ENCODE data around the gene ZYX.
"Not testable (repeated sequence)": the region's sequence is repeated elsewhere in the genome, so short reads cannot be mapped to it uniquely, and the experiment has no call there.

ZYX gene

DNA sequence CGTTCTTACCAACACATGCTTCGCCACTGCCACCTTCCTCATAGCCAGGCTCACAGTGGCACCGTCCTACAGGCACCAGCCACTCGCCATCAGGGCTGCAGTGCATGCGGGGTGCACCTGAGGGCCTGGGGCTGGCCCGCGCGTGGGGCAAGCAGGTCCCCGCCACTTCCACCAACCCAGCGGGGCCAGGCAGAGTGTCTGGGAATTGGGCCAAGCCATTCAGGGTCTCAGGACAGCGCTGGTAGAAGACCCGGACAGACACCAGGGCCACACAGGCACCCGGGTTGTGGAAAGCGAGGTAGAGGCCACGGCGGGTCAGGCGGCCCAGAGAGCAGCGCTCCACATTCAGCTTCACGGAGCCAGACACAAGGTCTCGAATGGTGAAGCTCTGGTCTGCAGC lies 18.5 kb downstream of the ZYX start:
- H3K9me3 ChIP-seq (ENCODE audit: insufficient read depth, low read depth, low read length) = no peaks in the 10 kb centered on the region
- no peaks in the 10 kb centered on the region for H3K27me3 ChIP-seq (ENCODE audit: insufficient read depth, low read length)
- no peak overlapping the region for H3K27ac ChIP-seq (ENCODE audit: low read depth, low read length)
- 95% methylated on average over 20 of the region's 20 CpGs for WGBS
- 0 out of 2 replicates have a peak, but pooled peaks cover 3% of the 10 kb centered on the region for H3K4me1 ChIP-seq (ENCODE audit: insufficient read depth, low read length)
- peaks cover 90% of the 10 kb centered on the region for H3K36me3 ChIP-seq (ENCODE audit: insufficient read depth, low read length)
- no peak overlapping the region for H3K9ac ChIP-seq (ENCODE audit: low read depth, low read length)
- no peak overlapping the region for H3K4me3 ChIP-seq (ENCODE audit: low read length)

DNA sequence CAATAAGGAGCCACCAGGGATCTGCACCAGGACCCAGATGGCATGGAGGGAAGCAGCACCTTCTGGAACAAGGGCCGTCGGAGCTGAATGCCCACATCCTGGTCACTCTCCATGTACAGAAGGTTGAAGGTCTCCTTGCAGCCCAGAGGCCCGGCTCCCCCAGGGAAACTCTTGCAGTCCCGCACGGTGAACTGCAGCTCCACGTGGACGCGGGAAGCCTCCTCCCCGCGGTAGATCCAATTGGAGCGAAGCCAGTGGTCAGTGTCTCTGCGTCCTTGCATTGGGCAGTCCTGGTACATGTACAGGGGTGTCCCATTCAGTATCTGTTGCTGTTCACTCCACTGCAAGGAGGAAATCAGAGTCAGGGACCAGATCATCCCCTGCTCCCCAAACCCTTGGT lies 20.1 kb downstream of the ZYX start:
- Histone ChIP-seq H3K27me3 (ENCODE audit: insufficient read depth, low read length) (no peaks in the 10 kb centered on the region), H3K4me1 (ENCODE audit: insufficient read depth, low read length) (peaks cover 15% of the 10 kb centered on the region), H3K9me3 (ENCODE audit: insufficient read depth, low read depth, low read length) (no peaks in the 10 kb centered on the region), H3K36me3 (ENCODE audit: insufficient read depth, low read length) (peaks cover 82% of the 10 kb centered on the region), H3K9ac (ENCODE audit: low read depth, low read length) (no peak overlapping the region), H3K4me3 (ENCODE audit: low read length) (no peak overlapping the region), H3K27ac (ENCODE audit: low read depth, low read length) (no peak overlapping the region)
- whole genome bisulfite sequencing = 97% methylated on average over 12 of the region's 12 CpGs

DNA sequence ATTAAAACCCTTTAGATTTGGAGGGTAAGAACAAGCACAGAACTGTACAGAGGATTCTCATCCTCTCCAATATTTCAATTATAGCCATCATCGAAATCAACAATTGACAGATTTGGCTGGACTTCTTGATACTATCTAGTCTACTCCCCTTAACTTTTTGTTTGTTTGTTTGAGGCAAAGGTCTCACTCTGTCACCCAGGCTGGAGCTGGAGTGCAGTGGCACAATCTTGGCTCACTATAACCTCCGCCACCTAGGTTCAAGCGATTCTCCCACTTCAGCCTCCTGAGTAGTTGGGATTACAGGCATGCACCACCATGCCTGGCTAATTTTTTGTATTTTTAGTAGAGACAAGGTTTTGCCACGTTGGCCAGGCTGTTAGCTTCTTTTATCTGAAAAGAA lies 21.1 kb downstream of the ZYX start:
- H3K9me3 ChIP-seq (ENCODE audit: insufficient read depth, low read depth, low read length); H3K4me3 ChIP-seq (ENCODE audit: low read length); H3K9ac ChIP-seq (ENCODE audit: low read depth, low read length); H3K27me3 ChIP-seq (ENCODE audit: insufficient read depth, low read length); H3K27ac ChIP-seq (ENCODE audit: low read depth, low read length): not testable (repeated sequence)
- Histone ChIP-seq H3K4me1 (ENCODE audit: insufficient read depth, low read length) (peaks cover 24% of the 10 kb centered on the region), H3K36me3 (ENCODE audit: insufficient read depth, low read length) (peaks cover 75% of the 10 kb centered on the region)
- WGBS = over 99% methylated on average over 4 of the region's 4 CpGs

DNA sequence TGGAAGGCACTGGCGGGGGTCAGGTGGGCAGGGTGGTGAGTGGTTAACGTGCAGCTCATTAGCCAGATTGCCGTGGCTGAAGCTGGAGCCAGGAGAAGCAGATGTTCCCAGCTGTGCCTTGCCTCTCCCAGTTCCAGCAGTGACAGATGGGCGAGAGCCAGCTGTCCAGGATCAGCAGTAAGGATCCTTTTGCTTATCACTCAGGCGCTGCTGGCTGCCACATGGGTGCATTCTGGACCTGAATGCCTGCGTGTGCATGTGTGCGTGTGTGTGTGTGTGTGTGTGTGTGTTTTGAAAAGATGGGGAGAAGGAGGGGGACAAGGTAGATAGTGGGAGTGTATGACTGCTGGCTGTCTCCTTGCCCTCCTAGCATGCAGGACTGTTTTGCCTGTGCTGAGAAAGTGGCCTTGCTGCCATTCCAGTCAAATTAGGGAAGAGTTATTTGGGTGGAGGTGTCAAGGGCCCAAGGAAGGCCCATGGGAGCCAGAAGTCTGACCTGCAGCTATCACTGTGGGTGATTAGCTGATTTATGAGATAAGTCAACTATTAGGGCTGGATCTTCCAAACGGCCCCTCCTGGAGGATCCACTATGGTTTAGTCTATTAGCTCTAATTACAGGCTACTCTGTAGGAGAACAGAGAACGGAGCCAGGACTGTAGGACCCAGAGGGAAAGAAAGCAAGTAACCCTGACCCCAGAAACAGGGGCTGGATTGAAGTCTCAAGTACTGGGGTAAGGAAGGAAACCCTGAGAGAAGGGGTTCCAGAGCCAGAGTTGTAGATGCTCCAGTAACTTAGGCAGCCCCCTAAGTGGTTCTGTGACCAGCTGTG lies 24.2 kb downstream of the ZYX start:
- no peaks in the 10 kb centered on the region for H3K27me3 ChIP-seq (ENCODE audit: insufficient read depth, low read length)
- H3K27ac ChIP-seq (ENCODE audit: low read depth, low read length) = peak overlapping the region; percentile 40; the same call in 1 of the 2 replicates
- H3K9ac ChIP-seq (ENCODE audit: low read depth, low read length) = no peak overlapping the region
- H3K36me3 ChIP-seq (ENCODE audit: insufficient read depth, low read length) = peaks cover 44% of the 10 kb centered on the region
- H3K9me3 ChIP-seq (ENCODE audit: insufficient read depth, low read depth, low read length) = no peaks in the 10 kb centered on the region
- WGBS = 69% methylated on average over 9 of the region's 9 CpGs
- peak overlapping the region; percentile 25 for H3K4me3 ChIP-seq (ENCODE audit: low read length)
- peaks cover 41% of the 10 kb centered on the region for H3K4me1 ChIP-seq (ENCODE audit: insufficient read depth, low read length)

DNA sequence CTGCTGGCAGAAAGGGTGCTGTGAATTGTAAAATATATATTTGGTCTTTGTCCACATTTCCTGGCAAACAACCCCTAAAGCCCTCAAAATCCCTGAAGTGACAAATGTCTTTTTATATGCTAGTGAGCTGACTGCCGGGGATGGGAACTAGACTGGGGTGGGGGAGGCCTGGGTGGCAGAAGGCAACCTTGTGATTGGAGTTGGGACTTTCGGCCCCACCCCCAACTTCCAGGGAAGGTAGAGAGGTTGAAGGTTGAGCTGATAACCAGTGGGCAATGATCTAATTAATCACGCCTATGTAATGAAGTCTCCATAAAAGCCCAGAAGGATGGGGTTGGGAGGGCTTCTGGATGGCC lies 24.8 kb downstream of the ZYX start:
- 20% methylated on average over 3 of the region's 3 CpGs for WGBS
- Histone ChIP-seq H3K4me1 (ENCODE audit: insufficient read depth, low read length) (peaks cover 44% of the 10 kb centered on the region), H3K27ac (ENCODE audit: low read depth, low read length) (peak overlapping the region; percentile 40; the same call in 1 of the 2 replicates), H3K4me3 (ENCODE audit: low read length) (peak overlapping the region; percentile 79), H3K36me3 (ENCODE audit: insufficient read depth, low read length) (peaks cover 38% of the 10 kb centered on the region), H3K9ac (ENCODE audit: low read depth, low read length) (no peak overlapping the region), H3K9me3 (ENCODE audit: insufficient read depth, low read depth, low read length) (no peaks in the 10 kb centered on the region), H3K27me3 (ENCODE audit: insufficient read depth, low read length) (no peaks in the 10 kb centered on the region)

DNA sequence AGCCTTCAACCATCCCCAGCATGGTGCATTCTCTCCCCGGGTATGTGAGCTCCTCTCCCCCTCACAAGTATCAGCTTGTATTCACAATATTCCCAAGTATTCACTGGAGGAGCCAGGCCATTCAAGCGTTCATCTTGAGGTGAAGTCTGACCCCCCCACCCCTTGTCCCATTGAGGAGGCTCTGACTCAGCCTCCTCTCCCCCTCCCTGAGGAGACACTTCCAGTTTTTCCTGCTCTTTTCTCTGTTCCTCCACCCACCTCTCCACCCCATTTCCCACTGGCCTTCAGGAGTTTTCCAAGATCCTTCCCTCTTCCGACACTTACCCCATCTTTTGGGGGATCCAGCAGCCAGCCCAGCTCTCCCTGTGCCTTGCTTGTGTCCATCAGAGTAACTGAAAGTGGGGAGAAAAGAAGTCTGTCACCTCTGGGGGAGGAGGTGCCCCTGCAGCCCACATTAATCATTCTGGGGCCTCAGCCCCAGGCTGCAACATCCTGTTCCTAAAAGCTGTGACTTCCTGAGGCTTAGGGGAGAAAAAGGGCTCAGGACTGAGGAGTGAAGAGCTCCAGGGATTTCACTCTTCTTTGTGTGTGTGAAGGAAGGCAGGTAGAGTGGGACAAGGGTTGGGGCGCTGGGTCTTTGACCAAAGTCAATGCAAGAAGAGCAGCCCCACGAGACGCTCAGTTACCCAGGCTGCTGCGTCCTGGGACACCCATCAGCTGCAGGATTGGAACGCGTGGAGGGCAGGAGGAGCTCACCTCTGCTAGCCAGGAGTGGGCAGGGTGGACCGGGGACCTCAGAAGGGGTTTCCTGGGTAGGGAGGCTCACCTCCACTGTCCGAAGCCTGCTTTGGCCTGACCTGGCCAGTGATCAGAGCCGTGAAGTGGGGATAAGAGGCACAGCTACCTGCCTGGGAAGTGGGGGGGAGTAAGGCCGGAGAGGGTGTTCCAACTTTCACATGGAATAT lies 26.4 kb downstream of the ZYX start:
- Histone ChIP-seq H3K4me1 (ENCODE audit: insufficient read depth, low read length) (peaks cover 59% of the 10 kb centered on the region), H3K4me3 (ENCODE audit: low read length) (peak overlapping the region; percentile 79)
- WGBS = 10% methylated on average over 13 of the region's 13 CpGs

DNA sequence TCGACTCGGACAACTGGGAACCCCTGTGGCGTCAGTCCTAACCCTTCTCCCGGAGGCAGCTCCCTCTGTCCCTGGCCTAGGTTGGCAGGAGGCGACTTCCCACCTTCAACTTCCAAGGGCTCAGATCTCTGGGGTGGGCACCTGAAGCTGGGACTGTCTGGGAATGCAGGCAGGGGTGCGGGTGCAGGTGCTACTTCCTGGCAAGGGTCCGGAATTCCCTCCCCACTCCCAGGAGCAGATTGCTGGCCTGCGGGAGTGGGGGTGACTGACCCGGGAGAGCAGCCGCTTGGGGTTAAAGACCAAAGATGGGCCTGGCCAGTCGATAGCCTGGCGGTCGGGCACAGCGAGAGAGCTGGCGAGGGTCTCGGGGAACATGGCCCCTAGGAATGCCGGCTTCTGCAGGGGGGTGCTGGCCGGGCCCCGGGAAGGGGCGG lies 27.1 kb downstream of the ZYX start:
- Histone ChIP-seq H3K9me3 (ENCODE audit: insufficient read depth, low read depth, low read length) (no peaks in the 10 kb centered on the region), H3K27me3 (ENCODE audit: insufficient read depth, low read length) (no peaks in the 10 kb centered on the region), H3K4me1 (ENCODE audit: insufficient read depth, low read length) (peaks cover 66% of the 10 kb centered on the region), H3K27ac (ENCODE audit: low read depth, low read length) (peak overlapping the region; percentile 74), H3K9ac (ENCODE audit: low read depth, low read length) (peak overlapping the region; percentile 82), H3K4me3 (ENCODE audit: low read length) (peak overlapping the region; percentile 79), H3K36me3 (ENCODE audit: insufficient read depth, low read length) (peaks cover 18% of the 10 kb centered on the region)
- WGBS = under 1% methylated on average over 20 of the region's 20 CpGs

More for the DNA sequence above, 26.4 kb downstream of the ZYX start:
- H3K9ac ChIP-seq (ENCODE audit: low read depth, low read length) = peak overlapping the region; percentile 82
- no peaks in the 10 kb centered on the region for H3K27me3 ChIP-seq (ENCODE audit: insufficient read depth, low read length)
- peak overlapping the region; percentile 74 for H3K27ac ChIP-seq (ENCODE audit: low read depth, low read length)
- peaks cover 22% of the 10 kb centered on the region for H3K36me3 ChIP-seq (ENCODE audit: insufficient read depth, low read length)
- no peaks in the 10 kb centered on the region for H3K9me3 ChIP-seq (ENCODE audit: insufficient read depth, low read depth, low read length)

DNA sequence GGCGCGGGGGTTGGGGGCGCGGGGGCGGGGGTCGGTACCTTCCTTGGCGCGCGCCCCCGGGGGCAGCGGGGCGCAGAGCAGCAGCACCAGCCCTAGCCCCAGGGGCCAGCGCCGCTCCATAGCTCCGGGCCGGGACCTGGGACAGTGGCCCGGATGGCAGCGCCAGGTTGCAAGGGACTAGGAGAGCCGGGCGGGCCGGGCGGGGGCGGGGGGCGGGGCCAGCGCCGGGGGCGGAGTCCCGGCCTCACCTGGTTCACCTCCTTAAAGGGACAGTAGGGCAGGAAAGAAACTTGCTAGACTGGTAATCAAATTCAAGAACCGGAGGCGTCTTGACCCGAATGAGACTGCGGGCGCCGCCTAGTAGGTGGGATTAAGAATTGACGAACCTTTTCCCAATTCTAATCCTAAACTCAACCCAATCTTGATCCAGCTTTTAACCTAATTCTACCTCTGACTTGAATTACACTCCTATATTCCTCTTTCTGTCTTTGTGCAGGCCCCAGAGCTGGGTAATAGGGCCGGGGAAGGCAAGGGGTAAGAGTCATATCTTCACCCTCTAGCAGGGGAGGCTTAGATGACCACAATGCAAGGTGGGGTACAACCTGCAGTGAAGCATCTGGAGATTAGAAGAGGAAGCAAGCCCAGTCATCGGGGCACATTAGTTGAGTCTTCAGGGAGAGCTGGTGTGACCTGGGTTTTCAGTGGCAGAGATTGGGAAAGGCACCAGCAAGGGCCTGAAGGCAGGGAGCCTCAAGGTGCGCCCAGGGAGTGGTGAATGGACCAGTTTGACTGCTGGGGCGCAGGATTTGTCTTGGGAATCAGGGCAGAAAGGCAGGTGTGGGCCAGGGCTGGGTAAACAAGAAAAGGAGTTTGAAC lies 27.8 kb downstream of the ZYX start, which contains the start of gene EPHA1:
EPHA1 (minus strand) TSS at position 171 of the 876 bp plus-strand sequence; CDS start at position 120, 51 bp downstream.
- Histone ChIP-seq H3K4me3 (ENCODE audit: low read length) (peak within 1 kb of the TSS; percentile 79), H3K9me3 (ENCODE audit: insufficient read depth, low read depth, low read length) (no peaks in the 10 kb centered on the region), H3K36me3 (ENCODE audit: insufficient read depth, low read length) (peaks cover 15% of the 10 kb centered on the region), H3K9ac (ENCODE audit: low read depth, low read length) (peak within 1 kb of the TSS; percentile 82), H3K27me3 (ENCODE audit: insufficient read depth, low read length) (no peaks in the 10 kb centered on the region), H3K4me1 (ENCODE audit: insufficient read depth, low read length) (peaks cover 69% of the 10 kb centered on the region), H3K27ac (ENCODE audit: low read depth, low read length) (peak within 1 kb of the TSS; percentile 74)
- 6% methylated on average over 39 of the region's 39 CpGs for WGBS

DNA sequence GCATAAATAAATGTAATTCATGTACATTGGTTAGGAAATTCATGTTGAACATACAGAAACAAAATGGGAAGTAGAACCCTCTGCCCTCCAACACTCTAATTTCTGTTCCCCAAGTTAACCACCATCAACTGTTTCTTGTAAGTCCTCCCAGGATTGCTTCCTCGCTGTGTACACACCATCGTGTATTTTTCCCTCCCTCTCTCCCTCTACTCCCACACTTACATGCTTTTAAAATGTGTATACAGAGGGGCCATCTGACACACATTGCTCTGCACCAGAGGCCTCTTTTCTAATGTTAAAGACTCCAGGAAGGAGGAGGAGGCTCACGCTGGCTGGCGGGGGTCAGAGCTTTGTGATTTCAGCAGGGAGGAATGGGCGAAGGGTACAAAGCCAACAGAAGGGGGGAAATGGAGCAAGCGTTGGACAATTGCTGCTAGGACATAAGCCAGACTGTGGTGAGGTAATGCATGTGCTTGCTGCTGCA lies 29.4 kb downstream of the ZYX start:
- no peaks in the 10 kb centered on the region for H3K27me3 ChIP-seq (ENCODE audit: insufficient read depth, low read length)
- H3K4me3 ChIP-seq (ENCODE audit: low read length) = 0 out of 2 replicates have a peak overlapping the region, but pooled peaks have one; percentile 5
- WGBS = 8% methylated on average over 6 of the region's 6 CpGs
- 0 out of 2 replicates have a peak, but pooled peaks cover 5% of the 10 kb centered on the region for H3K36me3 ChIP-seq (ENCODE audit: insufficient read depth, low read length)
- H3K4me1 ChIP-seq (ENCODE audit: insufficient read depth, low read length) = peaks cover 62% of the 10 kb centered on the region
- H3K9me3 ChIP-seq (ENCODE audit: insufficient read depth, low read depth, low read length) = no peaks in the 10 kb centered on the region
- H3K9ac ChIP-seq (ENCODE audit: low read depth, low read length) = peak overlapping the region; percentile 31
- peak overlapping the region; percentile 74 for H3K27ac ChIP-seq (ENCODE audit: low read depth, low read length)

DNA sequence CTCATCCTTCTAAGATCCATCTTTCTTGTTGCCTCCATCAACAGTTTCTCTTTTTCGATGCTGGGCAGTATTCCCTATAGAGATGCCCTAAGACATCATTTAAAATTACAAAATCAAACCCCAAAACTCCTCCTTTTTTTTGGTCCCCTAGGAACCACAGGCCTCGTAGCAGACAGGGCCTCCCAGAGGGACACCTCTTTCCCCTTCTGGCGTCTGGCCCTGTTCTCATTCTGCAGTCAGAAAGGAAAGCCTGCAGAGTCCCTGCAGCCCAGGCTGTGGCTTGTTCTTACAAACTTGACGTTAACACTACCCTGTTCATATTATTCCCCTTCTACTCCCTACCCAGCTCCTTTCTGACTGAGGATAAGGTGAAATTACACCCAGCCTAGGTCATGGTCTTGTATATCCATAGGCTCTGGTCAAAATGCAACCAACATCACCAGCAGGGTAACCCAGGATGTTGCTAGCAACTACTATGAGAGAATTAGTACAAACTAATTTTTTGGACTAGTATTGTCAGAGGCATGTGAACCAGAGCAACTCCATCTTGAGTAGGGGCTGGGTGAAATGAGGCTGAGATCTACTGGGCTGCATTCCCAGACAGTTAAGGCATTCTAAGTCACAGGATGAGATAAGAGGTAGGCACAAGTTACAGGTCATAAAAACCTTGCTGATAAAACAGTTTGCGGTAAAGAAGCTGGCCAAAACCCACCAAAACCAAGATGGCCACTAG lies 31.0 kb downstream of the ZYX start:
- Histone ChIP-seq H3K27ac (ENCODE audit: low read depth, low read length) (no peak overlapping the region), H3K36me3 (ENCODE audit: insufficient read depth, low read length) (no peaks in the 10 kb centered on the region), H3K4me1 (ENCODE audit: insufficient read depth, low read length) (peaks cover 51% of the 10 kb centered on the region), H3K4me3 (ENCODE audit: low read length) (no peak overlapping the region), H3K9me3 (ENCODE audit: insufficient read depth, low read depth, low read length) (no peaks in the 10 kb centered on the region), H3K9ac (ENCODE audit: low read depth, low read length) (no peak overlapping the region), H3K27me3 (ENCODE audit: insufficient read depth, low read length) (no peaks in the 10 kb centered on the region)
- 88% methylated on average over 5 of the region's 5 CpGs for WGBS
